ENCODE data around the gene MYOD1. TPM values are rescaled to one million over a fixed set of nuclear protein-coding genes. Genes with fewer than 3 reads are reported as not detected.

The MYOD1 gene
- total RNA-seq, 2 donors from 2014 or later: not detected

DNA sequence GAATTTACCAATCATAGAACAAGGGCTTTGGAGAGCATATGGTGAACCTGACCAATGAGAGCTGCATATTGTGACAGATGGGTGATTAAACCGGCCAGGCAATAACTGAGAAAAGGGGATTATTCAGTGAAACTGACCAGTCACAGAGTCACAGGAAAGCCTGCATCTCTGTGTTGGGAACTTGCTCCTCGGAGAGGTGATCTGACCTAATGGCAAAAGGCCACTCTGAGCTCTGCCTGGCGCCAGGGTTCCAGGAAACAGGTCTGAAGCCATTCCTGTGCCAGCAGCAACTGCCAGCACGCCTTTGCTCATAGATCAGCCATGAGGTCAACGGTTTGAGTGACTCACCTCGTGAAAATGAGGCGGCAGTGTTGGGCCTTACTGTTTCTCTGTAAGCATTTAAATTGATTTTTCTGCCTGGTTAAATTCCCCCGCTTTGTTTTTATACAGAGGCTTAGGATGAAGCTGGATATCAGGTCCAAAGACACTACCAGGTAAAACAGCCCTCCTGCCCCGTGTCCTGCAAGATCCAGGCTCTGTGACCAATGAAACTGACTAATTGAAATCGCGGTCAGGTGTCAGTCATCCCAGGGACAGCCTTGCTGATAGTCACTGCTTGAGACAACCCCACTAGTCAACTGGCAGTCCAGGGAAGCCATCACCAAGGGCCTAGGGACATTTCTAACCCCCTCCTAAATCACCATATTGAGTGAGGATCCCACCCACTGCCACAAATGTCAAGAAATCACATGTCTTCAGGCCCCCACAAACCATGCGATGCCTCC is 35.8 kb upstream of the MYOD1 start:
- peak; percentile 48 for ATAC-seq
- Histone ChIP-seq H3K36me3 (replicated peaks in 1 of 2; ENCODE audit: insufficient read depth in 1 of 2, low read depth in 2 of 2) (no peaks in the 10 kb centered on the region), H3K4me3 (no peak overlapping the region), H3K27me3 (no peaks in the 10 kb centered on the region), H3K4me1 (no peaks in the 10 kb centered on the region), H3K9me3 (no peaks in the 10 kb centered on the region), H3K27ac (peak overlapping the region in 1 of 4 donors; percentile 6)
- TF ChIP-seq, protein P1, sequence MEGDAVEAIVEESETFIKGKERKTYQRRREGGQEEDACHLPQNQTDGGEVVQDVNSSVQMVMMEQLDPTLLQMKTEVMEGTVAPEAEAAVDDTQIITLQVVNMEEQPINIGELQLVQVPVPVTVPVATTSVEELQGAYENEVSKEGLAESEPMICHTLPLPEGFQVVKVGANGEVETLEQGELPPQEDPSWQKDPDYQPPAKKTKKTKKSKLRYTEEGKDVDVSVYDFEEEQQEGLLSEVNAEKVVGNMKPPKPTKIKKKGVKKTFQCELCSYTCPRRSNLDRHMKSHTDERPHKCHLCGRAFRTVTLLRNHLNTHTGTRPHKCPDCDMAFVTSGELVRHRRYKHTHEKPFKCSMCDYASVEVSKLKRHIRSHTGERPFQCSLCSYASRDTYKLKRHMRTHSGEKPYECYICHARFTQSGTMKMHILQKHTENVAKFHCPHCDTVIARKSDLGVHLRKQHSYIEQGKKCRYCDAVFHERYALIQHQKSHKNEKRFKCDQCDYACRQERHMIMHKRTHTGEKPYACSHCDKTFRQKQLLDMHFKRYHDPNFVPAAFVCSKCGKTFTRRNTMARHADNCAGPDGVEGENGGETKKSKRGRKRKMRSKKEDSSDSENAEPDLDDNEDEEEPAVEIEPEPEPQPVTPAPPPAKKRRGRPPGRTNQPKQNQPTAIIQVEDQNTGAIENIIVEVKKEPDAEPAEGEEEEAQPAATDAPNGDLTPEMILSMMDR (IDR thresholded peaks at IDR 0.05): no peak
- TF ChIP-seq POLR2A (IDR thresholded peaks at IDR 0.05): no peak
- intact Hi-C loops (cut with DNase I): no loop called here
- 62 to 63% methylated on average over 12 of the region's 12 CpGs for WGBS, 2 donors
- peak in 1 of 4 donors; percentile 15 for DNase-seq

- 79 to 81% methylated on average over 5 of the region's 5 CpGs for WGBS, 2 donors
- intact Hi-C loops (cut with DNase I): no loop called here
- ATAC-seq: no peak
Measured at GRCh38 chr11:17684550-17684949, 34.8 kb upstream of the MYOD1 start.

DNA sequence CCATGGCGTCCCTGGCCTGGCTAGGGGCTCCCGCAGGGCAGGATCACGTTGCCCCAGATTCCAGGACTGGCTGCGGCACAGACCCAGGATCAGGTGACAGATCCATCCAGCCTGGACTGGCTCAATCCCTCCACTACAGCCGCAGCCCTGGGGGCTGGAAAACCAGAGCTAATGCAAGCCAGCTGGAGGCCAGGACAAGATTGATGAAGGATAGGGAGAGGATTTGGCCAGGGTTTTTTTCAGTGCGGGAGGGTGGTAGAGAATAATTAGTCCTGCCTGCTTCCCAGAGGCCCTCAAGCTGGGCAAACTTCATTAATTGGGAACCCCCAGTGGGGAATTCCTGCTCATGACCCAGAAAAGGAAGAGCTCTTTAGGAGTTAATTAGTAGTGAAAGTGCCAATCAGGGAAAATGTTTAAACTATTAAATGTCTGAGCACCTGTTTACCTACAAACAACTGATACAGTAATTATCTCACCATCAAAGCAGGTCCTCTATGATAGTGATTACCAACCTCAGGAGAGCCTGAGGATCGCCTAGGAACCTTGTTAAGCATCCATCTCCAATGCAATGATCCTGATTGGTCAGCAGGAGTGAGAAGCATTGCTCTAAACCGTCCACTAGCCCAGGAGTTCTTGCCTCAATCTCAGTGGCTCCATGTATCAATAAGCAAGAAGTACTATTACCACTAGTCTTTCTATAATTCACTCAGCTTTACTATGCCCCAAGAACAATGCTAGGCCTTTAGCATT is 33.0 kb upstream of the MYOD1 start:
- 42 to 51% methylated on average over 8 of the region's 8 CpGs for WGBS, 2 donors
- no peak overlapping the region for H3K4me3 ChIP-seq
- intact Hi-C loops (cut with DNase I): no loop called here
- H3K9me3 ChIP-seq: no peaks in the 10 kb centered on the region
- no peaks in the 10 kb centered on the region for H3K4me1 ChIP-seq
- TF ChIP-seq, protein P1 (IDR thresholded peaks at IDR 0.05): no peak
- TF ChIP-seq POLR2A (IDR thresholded peaks at IDR 0.05): no peak
- ATAC-seq: no peak
- no peaks in the 10 kb centered on the region for H3K36me3 ChIP-seq (replicated peaks in 1 of 2; ENCODE audit: insufficient read depth in 1 of 2, low read depth in 2 of 2)
- no peak overlapping the region for H3K27ac ChIP-seq
- no peaks in the 10 kb centered on the region for H3K27me3 ChIP-seq
- no peak for DNase-seq

More at GRCh38 chr11:17684550-17684949, 34.8 kb upstream of the MYOD1 start:
- Histone ChIP-seq H3K36me3 (replicated peaks in 1 of 2; ENCODE audit: insufficient read depth in 1 of 2, low read depth in 2 of 2) (no peaks in the 10 kb centered on the region), H3K9me3 (no peaks in the 10 kb centered on the region), H3K4me3 (no peak overlapping the region), H3K27ac (no peak overlapping the region), H3K27me3 (no peaks in the 10 kb centered on the region), H3K4me1 (no peaks in the 10 kb centered on the region)
- TF ChIP-seq, protein P1 (IDR thresholded peaks at IDR 0.05): no peak
- TF ChIP-seq POLR2A (IDR thresholded peaks at IDR 0.05): no peak
- DNase-seq: no peak

DNA sequence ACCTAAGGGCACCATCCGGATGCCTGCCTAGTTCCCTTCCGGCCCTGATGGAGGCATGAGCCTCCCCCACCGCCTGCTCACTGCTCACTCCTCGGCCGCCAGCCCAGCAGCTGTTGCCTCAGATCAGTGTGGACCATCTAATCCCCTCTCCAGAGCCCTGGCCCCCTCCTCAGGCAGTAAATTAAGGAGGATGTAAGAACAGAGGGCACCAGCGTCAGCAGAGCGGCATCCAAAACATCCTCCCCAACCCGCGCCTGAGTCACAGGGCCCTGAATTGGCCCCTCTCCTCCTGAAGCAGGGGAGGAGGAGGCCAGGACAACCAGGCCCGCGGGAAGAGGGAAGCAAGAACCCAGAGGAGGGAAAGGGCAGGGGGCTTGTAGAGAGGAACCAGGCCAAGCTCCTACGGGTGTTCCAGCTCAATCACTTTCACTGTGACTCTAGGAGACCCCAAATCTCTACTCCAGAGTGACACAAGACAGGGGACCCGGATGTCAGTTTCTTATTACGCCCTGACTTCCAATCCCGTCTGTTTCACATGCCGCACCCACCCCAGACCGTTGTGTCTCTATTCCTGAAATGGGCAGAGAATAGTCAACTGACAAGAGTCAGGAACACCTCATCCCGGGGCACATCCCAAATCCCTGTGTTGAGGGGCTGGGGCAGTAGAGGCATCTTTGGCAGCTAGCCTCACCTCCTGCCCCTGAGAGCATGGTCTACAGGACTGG is 31.3 kb upstream of the MYOD1 start:
- no peak overlapping the region for H3K4me3 ChIP-seq
- DNase-seq (no peak), ATAC-seq (no peak)
- H3K27me3 ChIP-seq: no peaks in the 10 kb centered on the region
- no peaks in the 10 kb centered on the region for H3K4me1 ChIP-seq
- intact Hi-C loops (cut with DNase I): no loop called here
- TF ChIP-seq, protein P1 (IDR thresholded peaks at IDR 0.05): no peak
- TF ChIP-seq POLR2A (IDR thresholded peaks at IDR 0.05): no peak
- H3K36me3 ChIP-seq (replicated peaks in 1 of 2; ENCODE audit: insufficient read depth in 1 of 2, low read depth in 2 of 2): no peaks in the 10 kb centered on the region
- no peak overlapping the region for H3K27ac ChIP-seq
- 85 to 87% methylated on average over 18 of the region's 18 CpGs for WGBS, 2 donors
- H3K9me3 ChIP-seq: no peaks in the 10 kb centered on the region
